Ramos (cell line): Measurements from ENCODE around the gene COMT.

Source experiments
- in situ Hi-C: fragments of 300-500 bp; cut with MboI; formaldehyde crosslinking; loops from one replicate; pipeline ENCODE4 v1.14.3; 2022; ENCODE audit warnings: low sequenced_read_pairs; ENCODE audit not compliant: unreplicated experiment

Gene COMT

DNA sequence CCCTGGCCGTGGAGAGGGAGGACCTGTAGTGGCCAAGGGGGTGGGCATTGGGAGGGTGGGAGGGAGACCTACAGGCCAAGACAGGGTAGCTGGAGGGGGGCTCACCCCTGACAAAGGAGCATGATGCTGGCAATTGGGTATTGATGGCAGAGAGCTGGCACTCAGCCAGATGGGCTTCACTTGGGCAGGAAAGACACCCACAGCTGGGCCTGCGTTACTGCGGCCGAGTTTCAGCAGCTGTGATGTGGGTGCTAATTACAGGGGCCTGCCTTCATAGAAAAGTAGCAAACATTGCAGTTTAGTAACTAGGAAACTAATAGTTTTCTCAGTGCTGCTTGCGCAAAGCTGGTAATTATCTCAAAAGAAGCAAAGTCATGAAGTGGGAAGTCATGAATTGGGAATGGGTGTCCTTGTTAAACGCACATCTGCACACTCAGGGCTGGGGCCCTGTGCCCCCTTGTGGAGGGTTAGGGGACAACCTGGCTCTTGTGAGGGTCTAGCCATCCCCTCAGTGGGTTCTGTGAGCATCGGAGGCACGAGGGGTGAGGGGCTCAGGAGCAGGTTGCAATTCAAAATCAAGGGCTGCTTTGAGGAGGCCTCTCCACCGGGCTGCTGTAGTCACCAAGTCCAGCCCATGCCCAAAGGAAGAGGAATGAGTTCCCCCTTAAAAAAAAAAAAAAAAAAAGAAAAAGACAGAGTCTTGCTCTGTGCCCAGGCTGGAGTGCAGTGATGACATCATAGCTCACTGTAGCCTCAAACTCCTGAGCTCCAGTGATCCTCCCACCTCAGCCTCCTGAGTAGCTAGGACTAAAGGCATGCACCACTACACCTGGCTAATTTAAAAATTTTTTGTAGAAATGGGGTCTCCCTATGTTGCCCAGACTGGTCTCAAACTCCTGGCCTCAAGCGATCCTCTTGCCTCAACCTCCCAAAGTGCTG lies 24.5 kb downstream of the COMT start:
- in situ Hi-C loops = loop anchor here (10.0 kb wide), 1 partner anchor 319 kb away; no protein-coding TSS in a partner anchor

DNA sequence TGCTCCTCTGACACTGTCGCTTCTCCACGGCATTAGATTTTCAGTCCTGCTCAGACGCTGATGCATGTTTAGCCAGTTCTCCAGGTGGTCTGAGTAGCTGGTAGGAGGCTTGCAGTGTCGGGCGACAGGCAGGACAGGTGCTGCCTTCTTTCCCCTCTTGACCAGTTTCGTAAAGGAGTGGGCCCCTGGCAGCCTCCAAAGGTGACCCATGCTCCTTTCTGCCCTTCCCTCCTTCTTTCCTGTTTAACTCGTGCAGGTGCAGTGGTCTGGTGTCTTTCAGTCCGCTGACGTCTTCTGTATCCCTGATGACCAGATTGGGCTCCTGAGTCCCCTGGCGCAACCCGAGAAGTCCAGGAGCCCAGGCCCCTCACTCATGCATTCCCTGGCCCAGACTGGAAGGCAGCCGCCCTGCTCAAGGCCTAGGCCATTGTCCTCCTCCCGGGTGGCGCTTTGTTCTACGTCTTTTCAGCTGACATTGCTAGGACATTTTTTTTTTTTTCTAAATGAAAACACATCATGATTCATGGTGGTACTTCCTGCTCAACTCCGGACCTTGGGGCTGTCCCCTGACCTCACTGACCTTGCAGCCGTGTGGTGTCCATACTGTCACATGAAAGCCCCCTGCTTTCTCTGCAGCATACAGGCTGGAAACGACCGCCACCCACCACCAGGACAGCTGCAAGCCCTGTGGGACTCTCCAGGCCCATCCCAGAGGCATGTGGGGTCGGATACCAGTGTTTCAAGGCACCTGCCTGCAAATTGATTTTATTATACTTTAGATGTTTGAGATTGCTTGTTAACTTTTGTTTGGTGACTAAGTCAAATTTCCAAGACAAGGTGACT lies 25.6 kb downstream of the COMT start:
- in situ Hi-C loops = loop anchor here (10.0 kb wide), 1 partner anchor 318 kb away; no protein-coding TSS in a partner anchor

DNA sequence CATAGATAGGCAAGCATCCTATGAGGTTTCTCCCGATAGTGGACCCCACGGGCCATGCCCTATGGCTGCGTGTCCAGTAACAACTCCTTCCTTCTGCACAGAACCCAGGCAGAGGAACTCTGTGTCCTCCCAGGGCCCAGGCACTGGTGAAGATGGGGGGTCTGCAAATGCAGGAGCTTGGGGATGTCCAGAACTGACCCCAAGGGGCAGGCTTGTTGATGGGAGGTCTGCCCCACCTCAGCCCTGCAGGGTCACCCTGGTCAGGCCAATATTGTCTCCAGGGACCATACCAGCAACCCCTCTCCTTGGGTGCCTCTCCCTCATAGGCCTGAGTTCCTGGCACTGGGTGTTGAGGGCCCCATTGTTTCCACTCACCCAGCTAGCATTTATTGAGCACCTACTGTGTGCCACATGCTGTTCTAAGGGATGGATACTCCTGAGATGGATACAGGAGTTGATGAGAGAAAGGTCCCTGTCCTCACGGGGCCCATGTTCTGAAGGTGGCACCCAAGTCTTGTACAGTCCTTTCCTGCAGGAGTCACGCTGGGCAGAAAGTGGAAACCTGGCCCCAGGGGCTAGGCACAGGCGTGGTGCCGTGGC lies 26.4 kb downstream of the COMT start:
- in situ Hi-C loops = loop anchor here (10.0 kb wide), 1 partner anchor 317 kb away; no protein-coding TSS in a partner anchor

DNA sequence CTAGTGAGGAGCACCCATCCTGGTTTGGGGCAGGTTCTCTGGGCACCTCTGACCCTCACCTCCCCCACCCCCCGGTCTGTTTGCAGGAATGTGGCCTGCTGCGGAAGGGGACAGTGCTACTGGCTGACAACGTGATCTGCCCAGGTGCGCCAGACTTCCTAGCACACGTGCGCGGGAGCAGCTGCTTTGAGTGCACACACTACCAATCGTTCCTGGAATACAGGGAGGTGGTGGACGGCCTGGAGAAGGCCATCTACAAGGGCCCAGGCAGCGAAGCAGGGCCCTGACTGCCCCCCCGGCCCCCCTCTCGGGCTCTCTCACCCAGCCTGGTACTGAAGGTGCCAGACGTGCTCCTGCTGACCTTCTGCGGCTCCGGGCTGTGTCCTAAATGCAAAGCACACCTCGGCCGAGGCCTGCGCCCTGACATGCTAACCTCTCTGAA lies 26.9 kb downstream of the COMT start:
- in situ Hi-C loops = loop anchor here (10.0 kb wide), 1 partner anchor 316 kb away; no protein-coding TSS in a partner anchor

DNA sequence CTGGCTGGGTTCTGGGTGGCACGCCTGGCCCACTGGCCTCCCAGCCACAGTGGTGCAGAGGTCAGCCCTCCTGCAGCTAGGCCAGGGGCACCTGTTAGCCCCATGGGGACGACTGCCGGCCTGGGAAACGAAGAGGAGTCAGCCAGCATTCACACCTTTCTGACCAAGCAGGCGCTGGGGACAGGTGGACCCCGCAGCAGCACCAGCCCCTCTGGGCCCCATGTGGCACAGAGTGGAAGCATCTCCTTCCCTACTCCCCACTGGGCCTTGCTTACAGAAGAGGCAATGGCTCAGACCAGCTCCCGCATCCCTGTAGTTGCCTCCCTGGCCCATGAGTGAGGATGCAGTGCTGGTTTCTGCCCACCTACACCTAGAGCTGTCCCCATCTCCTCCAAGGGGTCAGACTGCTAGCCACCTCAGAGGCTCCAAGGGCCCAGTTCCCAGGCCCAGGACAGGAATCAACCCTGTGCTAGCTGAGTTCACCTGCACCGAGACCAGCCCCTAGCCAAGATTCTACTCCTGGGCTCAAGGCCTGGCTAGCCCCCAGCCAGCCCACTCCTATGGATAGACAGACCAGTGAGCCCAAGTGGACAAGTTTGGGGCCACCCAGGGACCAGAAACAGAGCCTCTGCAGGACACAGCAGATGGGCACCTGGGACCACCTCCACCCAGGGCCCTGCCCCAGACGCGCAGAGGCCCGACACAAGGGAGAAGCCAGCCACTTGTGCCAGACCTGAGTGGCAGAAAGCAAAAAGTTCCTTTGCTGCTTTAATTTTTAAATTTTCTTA lies 27.8 kb downstream of the COMT start:
- in situ Hi-C loops = loop anchor here (10.0 kb wide), 1 partner anchor 315 kb away; no protein-coding TSS in a partner anchor

DNA sequence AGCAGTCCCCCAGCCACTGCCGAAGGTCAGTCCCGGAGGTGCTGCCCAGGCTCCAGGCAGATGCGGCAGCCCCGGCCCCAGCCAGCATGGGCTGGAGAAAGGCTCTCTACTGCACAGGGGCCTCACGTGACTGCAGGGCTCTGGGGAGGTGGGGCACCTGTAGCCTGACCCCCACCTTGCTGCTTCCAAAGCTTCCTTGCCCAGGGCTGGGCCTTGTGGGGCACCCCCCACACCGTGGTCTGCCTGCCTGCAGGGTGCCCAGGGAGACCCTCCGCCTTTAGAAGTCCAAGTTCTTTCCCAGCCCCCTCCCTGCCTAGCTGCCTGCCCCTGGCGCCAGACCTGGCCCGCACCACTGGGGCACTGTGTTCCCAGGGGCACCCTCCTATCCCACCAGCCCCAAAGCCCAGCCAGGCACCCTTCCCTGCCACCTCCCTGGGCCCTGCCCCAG lies 28.5 kb downstream of the COMT start:
- in situ Hi-C loops = loop anchor here (5.0 kb wide), 1 partner anchor 147 kb away; the partner anchor contains the start of genes RANBP1 and TRMT2A

DNA sequence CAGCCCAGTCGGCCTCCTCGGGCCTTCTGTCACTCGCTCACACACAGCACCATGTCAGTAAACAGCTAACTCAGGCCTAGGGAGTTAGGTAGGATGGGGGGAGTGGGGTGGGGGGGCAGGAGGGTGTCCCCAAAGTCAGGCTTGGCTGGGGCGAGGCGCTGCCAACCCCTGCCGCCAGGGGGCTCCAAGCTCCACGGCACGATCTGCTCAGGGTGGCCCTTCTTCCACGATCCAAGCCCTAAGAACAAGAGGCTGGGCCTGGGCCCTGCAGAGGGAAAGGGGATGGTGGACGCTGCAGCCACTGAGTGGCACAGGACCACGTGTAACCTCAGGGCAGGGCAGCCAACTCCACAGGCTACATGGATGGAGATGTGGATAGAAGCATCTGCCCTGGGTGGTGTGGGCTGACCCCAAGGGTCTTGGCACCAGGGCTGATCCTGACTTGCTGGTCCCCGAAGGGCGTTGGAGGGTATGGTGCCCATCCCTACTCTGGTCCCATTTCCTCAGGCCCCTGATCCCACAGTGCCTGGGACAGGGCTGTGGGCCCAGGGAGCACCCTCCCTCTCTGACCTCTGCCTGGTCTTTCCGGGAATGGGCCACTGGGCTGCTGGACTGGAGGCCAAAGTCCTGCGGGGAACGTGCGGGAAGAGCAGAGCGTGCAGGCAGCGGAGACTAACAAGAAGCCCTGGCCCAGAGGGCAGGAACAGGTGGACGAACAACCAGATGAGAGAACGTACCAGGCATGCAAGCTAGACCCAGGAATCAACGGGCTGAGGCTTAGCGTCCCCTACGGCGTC lies 29.1 kb downstream of the COMT start:
- in situ Hi-C loops = loop anchor here (5.0 kb wide), 1 partner anchor 147 kb away; the partner anchor contains the start of genes RANBP1 and TRMT2A

DNA sequence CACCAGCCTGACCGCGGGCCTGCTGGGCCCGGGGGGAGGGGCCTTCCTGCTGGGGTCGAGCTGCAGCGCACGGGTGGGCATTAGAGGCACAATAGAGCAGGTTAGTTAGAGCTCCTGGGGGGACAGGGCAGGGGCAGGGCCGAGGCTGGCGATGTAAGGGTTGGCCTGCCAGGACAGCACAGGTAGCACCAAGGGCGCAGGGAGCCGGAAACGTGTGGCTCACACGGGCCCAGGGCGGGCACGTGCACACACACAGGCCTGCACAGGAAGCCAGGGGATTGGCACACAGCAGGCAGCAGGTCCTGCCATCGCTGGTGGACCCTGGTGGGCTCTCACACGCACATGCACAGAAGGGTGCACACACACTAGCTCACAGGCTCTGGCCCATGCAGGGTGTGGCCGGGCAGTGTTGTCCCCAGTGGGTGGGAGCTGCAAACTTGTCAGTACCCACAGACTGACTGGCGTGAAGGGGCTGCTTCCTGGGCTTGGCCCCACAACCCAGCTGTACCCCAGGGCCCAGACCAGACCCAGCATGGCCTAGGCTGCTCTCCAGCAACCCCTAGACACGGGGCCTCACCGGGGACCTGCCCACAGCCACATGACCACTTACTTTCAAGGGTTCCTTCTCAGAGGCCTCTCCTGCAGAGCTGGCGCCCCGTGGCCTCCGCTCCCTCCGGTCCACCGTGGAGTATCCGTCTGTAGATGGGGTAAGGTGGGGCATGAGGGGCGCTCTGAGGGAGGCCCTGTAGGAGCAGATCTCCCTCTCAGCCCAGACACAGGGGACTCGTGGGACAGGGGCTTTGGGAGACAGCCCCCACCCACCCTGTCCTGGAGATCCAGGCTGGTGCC lies 29.9 kb downstream of the COMT start:
- in situ Hi-C loops = loop anchor here (5.0 kb wide), 1 partner anchor 146 kb away; the partner anchor contains the start of genes RANBP1 and TRMT2A

DNA sequence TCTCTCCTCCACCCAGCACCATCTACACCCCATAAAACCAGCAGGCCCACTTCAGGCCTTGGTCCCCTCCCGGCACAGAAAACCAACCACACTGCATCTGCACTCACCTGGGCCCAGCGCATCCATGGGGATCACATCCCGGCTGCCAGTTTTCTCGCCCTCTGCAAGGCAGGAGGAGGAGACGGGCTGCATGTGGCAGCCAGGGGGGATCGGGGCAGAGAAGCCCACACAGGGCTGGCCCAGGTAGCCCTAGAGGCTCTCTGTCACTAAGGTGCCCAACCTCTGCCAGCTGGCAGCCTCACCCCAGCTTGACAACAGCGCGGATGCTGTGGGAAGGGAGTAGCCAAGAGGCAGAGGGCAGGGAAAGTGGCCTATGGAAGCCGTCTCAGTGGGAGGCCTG lies 30.7 kb downstream of the COMT start:
- in situ Hi-C loops = loop anchor here (5.0 kb wide), 1 partner anchor 145 kb away; the partner anchor contains the start of genes RANBP1 and TRMT2A

DNA sequence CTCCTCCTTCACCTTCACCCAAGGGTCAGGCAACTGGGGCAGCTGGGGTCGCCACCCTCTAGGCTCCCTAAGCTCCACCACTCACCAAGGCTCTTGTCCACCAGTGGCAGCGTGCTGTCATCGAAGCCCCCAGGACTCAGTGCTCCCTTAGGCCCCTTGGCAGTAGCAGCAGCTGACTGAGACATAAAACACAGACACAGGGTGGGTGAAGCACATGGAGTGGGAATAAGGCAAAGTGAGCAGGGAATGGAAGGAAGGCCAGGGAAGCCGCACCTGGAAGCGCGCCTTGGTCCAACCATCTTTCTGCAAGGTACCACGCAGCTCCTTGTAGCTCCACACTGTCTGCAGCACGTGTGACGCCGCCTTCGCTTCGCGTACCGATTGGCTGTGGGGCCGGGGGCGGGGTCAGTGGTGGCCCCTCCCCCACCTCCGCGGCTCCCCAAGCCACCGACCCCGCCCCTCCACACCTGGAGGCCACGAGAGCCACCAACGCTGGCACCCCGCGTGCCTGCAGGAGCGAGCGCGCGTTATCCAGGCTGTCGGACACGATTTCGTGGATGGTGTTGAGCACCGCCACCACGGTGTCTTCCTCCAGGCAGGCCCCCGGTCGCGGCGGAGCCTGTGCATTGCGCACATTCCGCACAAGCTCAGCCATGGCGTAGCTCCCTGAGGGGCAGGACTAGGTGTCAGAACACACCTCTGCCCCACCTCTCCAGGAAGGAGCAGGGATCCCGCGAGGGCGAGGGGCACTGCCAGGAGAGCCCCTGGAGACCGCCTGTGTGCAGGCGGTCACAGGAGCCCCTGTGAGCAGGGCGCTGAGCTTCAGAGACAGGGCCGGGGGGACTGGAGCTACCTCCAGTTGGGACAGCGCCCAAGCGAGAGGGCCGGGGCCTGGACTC lies 31.3 kb downstream of the COMT start:
- in situ Hi-C loops = loop anchor here (5.0 kb wide), 1 partner anchor 144 kb away; the partner anchor contains the start of genes RANBP1 and TRMT2A

DNA sequence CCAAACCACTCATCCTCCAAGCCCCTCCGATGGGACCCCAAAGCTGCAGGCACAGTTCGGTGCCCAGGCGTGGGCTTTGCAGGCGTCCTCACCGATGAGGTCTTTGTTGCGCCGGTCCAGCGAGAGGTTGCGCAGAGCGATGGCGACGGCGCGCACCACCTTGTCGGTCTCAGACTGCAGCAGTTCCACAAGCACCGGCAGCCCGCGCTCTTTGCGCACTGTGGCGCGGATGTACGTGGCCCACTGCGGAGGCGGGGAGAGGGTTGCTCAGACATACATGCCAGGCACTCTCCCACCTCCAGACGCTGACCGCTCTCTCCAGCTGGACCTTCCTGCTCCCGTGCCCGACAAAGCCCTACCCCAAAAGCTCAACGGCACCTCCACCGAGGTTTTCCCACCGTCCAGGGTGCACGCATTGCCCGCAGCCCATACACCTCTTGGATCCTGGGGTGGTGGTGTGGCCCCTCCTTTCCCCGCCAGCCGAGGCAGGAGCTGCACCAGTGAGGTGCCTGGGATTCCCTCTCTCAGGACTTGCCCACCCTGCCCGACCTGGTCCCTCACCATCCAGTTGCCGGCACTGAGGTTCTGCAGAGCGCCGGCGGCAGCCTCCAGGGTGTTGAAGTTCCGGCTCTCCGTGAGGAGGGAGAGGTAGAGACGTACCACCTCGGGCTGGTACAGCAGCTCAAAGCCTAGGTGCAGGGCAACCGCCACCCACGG lies 32.1 kb downstream of the COMT start:
- in situ Hi-C loops = loop anchor here (5.0 kb wide), 1 partner anchor 144 kb away; the partner anchor contains the start of genes RANBP1 and TRMT2A

DNA sequence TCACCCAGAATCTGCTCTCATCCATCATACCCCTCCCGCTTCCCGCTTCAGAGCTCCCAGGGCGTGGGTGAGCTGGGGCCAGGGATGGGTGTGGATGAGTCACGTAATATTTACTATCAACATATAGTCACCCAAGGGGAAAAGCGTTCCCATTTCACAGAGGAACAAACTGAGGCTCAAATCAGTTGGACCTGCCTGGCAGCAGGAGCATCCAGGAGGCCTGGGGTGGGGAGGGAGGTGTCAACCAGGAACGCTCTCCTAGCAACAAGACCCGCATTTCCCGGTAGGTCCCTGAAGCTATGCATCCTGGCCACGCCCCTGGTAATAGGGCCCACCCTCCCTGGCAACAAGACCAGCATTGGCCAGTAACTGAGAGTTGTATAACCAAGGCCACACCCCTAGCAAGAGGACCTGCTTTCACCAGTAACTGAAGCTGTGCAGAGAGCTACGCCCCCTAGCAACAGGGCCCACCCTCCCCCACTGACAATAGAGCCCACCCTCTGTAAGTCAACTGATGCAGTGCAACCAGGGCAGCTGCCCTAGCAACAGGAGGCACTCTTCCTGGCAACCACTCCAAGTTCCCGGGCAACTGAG lies 32.8 kb downstream of the COMT start:
- in situ Hi-C loops = loop anchor here (5.0 kb wide), 1 partner anchor 143 kb away; the partner anchor contains the start of genes RANBP1 and TRMT2A

DNA sequence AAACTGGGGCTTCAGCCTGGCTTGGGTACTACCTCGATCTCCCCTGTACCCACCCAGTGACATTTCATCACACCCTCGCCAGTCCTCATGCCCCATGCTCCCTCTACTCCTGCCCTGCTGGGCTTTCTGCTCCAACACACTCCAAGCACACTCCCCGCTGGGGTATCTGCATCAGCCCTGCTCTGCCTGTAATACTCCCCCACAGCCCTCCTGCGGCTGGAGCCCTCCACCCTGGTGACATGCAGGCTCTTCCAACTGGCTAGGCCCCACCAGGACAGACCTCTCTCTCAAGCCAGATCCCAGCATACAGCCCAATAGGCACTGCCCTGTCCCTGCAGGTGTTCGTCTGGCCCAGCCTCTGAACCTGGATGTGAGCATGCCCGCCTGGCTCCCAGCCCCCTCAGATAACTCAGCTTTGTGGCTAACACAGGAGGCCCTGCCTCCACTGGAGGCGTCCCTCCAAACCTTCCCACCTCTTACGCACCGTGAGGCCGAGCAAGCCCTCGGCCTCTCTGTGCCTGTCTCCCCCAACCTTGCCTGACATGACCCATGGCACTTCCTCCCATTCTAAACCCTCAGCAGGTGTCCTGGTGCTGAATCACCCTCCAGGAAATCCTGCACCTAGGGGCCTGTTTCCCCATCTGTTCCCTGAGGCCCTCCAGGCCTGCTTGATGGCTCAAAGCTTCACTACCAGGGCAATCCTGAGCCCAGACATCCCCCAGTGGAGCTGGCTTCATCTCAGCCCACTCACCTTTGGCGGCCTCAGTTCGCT lies 33.5 kb downstream of the COMT start:
- in situ Hi-C loops = loop anchor here (5.0 kb wide), 1 partner anchor 142 kb away; the partner anchor contains the start of genes RANBP1 and TRMT2A

DNA sequence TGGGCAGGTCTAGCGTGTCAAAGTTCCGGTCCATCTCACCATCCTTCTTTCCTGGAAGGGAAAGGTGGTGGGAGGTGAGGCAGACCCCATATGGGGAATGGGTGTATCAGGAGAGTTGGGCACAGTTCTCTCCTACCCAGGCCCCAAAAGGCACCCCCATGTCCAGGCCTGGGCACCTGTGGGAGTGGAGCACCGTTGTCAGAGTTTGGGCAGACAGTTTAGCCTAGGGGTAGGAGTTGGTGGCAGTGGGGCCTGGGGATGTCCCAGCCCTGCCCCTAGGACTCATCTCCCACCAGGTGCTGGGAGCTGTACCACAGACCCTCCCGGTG lies 34.1 kb downstream of the COMT start:
- in situ Hi-C loops = no loop called here
